GM12864 (cell line): ENCODE results near the gene UBE2N.
"Not testable (repeated sequence)": the region's sequence is repeated elsewhere in the genome, so short reads cannot be mapped to it uniquely, and the experiment has no call there.

Experiments
- DNase-seq: peaks from one replicate; pipeline ENCODE4 v3.0.0-alpha.2; 2011; ENCODE audit warnings: low read depth
- H3K4me3 ChIP-seq: 2 replicates; pipeline ENCODE4 v1.5.1; 2011; ENCODE audit warnings: mild to moderate bottlenecking, low read depth, low read length, control low read depth
- CTCF ChIP-seq: IDR thresholded peaks from 2 replicates; pipeline ENCODE4 v1.5.1; 2011; ENCODE audit warnings: low read depth, mild to moderate bottlenecking, moderate library complexity, low read length, control low read depth, inconsistent platforms; ENCODE audit errors: missing control alignments

Gene UBE2N

DNA sequence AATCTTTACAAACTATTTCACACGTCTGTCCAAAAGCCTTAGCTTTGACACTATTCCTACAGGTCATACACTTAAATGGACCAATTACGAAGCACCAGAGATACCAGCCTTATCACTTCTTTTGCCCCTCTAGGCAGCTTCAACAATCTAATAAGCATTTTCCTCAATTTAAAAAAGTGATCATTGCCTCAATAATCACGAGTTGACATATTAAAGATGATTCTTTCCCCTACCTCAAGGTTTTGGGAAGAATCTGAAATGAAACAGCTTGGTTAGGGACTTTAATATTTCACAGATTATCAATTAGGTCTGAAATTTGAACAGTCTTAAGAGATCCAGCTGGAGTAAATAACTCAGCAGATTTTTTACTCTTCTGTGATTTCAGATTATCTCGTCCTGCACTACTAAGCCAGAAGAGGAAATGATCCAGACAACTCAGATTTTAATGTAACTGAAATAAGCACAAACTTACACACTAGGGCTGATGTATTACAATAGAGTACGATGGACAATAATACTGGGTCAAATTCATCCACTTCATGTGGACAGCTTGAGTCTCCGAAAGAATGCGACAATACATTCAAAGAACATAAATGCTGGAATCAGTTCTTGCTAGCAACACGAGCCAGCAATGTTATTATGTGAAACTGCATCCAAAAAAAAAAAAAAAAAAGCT, 15.9 kb downstream of the UBE2N start:
- H3K4me3 ChIP-seq, result peak overlapping the region; percentile 0
- no peak for TF ChIP-seq CTCF
- DNase-seq, result no peak

DNA sequence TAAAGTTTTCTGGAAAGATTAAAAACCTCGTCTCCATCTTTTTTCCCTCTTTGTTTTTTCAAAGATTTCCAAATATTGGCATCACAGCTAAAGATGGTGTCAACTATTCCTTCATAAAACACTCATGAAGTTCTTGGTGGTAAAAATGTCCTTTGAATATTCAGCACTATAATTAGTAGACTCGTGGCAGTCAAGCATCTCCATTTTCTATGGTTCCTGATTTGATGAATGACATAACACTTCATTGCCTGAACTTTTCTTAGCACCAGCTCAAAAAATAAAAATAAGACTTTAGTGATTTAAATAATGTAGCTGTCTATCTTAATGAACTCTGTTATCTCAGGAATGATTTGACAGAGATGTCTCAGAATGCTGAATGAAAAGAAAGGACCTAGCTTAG, 19.7 kb downstream of the UBE2N start:
- no peak for TF ChIP-seq CTCF
- DNase-seq, result no peak
- H3K4me3 ChIP-seq, result no peak overlapping the region

GRCh38 chr12:93419388-93420034, 22.2 kb downstream of the UBE2N start:
- peak; percentile 39 for TF ChIP-seq CTCF
- no peak for DNase-seq
- no peak overlapping the region for H3K4me3 ChIP-seq

GRCh38 chr12:93417967-93418480, 23.7 kb downstream of the UBE2N start:
- no peak for DNase-seq

DNA sequence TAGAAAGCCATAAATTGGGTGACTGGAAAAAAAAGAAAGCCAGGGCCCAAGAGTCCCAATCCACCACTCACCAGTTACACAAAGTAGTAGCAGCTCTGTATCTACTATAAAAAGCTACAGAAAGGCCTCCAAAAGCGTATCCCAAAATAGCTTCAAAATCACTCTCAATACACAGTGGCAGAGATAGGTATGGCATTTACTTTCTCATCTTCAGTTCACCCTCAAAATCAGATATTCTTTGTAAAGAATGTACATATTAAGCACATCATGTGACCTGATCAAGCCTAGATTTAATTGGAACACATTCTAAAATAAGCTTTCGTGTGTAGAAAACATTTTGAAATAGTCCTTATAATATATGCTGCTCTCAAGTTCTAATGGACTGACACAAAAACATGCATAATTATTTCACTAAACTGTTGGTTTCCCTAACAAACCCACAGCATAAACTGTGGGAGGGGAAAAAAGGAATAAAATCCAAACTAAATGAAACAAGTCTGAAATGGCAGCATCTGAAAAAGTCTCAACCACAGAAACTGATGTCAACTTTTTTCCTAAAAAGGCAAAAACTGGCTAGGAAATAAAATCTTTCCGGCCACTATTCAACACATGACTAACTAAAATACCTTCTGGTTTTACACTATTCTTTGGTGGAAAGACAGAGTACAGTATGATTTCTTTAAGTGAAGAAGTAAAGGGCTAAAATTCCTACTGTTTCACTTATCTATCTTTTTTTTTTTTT, 25.9 kb downstream of the UBE2N start:
- no peak for DNase-seq
- no peak overlapping the region; the same call in 1 of the 2 replicates for H3K4me3 ChIP-seq
- peak; percentile 17 for TF ChIP-seq CTCF

More at GRCh38 chr12:93417967-93418480, 23.7 kb downstream of the UBE2N start:
- no peak overlapping the region for H3K4me3 ChIP-seq
- no peak for TF ChIP-seq CTCF

DNA sequence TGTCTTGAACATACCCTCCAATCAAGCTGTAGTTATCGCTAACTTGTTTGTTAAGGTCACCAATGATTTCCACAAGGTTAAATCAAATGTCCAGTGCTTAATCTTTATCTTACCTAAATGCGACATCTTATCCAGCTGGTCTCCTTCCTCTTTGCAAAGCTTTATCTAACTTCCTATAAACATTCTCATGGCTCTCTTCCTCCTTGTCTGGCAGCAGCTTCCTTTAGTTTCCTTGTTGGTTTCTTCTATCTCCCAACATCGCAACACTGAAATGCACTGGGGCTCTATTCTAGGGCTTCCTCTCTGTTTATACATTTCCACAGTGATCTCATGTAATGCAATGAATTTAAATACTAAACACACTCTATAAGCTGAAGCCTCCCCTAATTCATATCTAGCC, 28.7 kb downstream of the UBE2N start:
- no peak for TF ChIP-seq CTCF
- H3K4me3 ChIP-seq, result no peak overlapping the region
- DNase-seq, result no peak

GRCh38 chr12:93412396-93412795, 29.4 kb downstream of the UBE2N start:
- DNase-seq, H3K4me3 ChIP-seq: not testable (repeated sequence)

GRCh38 chr12:93411060-93411459, 30.7 kb downstream of the UBE2N start:
- H3K4me3 ChIP-seq, DNase-seq: not testable (repeated sequence)

DNA sequence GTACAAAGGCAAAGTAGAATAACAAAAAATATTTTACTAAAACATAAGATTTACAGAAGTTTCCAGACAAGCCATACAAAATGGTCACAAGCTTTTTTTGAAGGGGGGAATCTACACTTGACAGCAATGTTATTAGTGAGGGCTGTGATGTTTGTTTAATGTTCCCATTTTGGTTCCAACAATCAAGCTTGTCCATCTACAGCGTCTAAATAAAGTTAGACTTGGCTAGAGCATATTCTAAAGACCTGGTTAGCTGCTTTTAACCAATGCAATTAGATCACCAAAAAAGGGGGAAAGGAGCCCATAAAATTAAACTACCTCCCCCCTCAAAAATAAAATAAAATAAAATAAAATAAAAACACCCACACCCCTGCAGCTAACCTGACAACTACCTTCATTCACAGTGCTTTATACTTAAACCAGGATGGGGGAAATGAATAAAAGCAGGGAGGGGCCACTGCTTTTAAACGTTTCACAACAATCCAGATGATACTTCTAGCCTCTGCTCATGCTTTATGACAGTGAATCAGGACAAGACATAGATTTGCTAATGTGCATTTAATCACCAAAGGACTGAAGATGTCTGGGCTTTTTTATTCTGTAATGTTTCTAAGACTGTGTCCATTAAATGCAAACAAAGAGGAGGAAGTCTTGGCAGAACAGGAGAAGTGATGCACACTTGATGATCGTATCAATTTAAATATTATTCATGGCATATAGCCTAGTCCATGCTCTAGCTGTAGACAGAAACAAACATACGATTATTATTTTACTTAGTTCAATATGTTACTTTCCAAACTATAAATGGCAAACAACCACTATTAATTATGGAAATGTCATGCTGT, 32.2 kb downstream of the UBE2N start:
- not testable (repeated sequence) for H3K4me3 ChIP-seq, DNase-seq
